HepG2 (cell line): ENCODE data around the gene OPTN. TPM values are rescaled to one million over a fixed set of nuclear protein-coding genes. Genes with fewer than 3 reads are reported as not detected.
A peak's percentile ranks its signal among the peaks of the same experiment; 100 is the strongest.

ENCODE experiments used
- ATAC-seq: fragments of 200-7000 bp; cut with Tn5 transposase; 3 replicates; pipeline ENCODE4 v1.9.1; 2020; ENCODE audit warnings: mild to moderate bottlenecking, moderate library complexity
- BruUV-seq: library from RNA; stranded (reverse); fragments of 400-500 nt; replicated peaks from 2 replicates; lab custom pipeline; 2021; lab: Mats Ljungman, UMichigan
- CTCF ChIA-PET: fragments of 300-600 bp; formaldehyde crosslinking; extraction: SDS; loops from one replicate; lab custom pipeline; 2021; ENCODE audit warnings: low total read pairs, inconsistent platforms, low intra/inter-chr PET ratio; lab: Yijun Ruan, JAX
- POLR2A ChIA-PET: fragments of 350-600 bp; sonication (Branson Sonifier 250); formaldehyde crosslinking; loops from one replicate; lab custom pipeline; 2020; ENCODE audit warnings: antibody characterized with exemption, inconsistent platforms; lab: Yijun Ruan, JAX
- DNase-seq: peaks from one replicate; pipeline ENCODE4 v3.0.0-alpha.2; 2015; ENCODE audit warnings: low spot score
- FAIRE-seq: peaks from 3 replicates; lab custom pipeline; 2011; peaks lifted over from hg19 to GRCh38; lab: Jason Lieb, UNC
- H2AFZ ChIP-seq: one replicate; pipeline ENCODE4 v1.6.1; 2011; ENCODE audit warnings: low read length, inconsistent platforms
- H3K27ac ChIP-seq: fragments of 300-600 bp; 3 replicates; pipeline ENCODE4 v1.8.0; 2011; ENCODE audit warnings: mixed run types, mild to moderate bottlenecking, mixed read lengths, low read length, inconsistent platforms; ENCODE audit not compliant: insufficient read depth; ENCODE audit errors: extremely low read length
- H3K27me3 ChIP-seq, 2 experiments: fragments of 200-600 bp in 1 of 2; 2 replicates in 1 of 2; 3 replicates in 1 of 2; pipeline versions ENCODE4 v1.6.0 to v1.8.0; 2011; ENCODE audit warnings: low read length in 2 of 2, mild to moderate bottlenecking in 2 of 2, moderate library complexity in 2 of 2, inconsistent platforms in 1 of 2; ENCODE audit not compliant: insufficient read depth in 2 of 2, control insufficient read depth in 1 of 2
- H3K36me3 ChIP-seq, 2 experiments: fragments of 200-600 bp in 1 of 2; replicated peaks in 1 of 2; 2 replicates in 1 of 2; 3 replicates in 1 of 2; pipeline versions ENCODE4 v1.5.1 to v1.8.0; 2011; ENCODE audit warnings: low read length in 2 of 2, inconsistent platforms in 1 of 2; ENCODE audit not compliant: insufficient read depth in 2 of 2, control insufficient read depth in 1 of 2
- H3K4me1 ChIP-seq: 2 replicates; pipeline ENCODE4 v1.5.1; 2012; ENCODE audit warnings: low read length, inconsistent platforms; ENCODE audit not compliant: insufficient read depth
- H3K4me2 ChIP-seq: 2 replicates; pipeline ENCODE4 v1.6.0; 2011; ENCODE audit warnings: low read depth, low read length, inconsistent platforms
- H3K4me3 ChIP-seq, 3 experiments: fragments of 200-600 bp in 1 of 3; sonication (generic), shearing (Covaris generic) in 1 of 3; replicated peaks in 1 of 3; 2 replicates each; pipeline ENCODE4 v1.5.1; 2011 to 2016; ENCODE audit warnings: low read length in 3 of 3, inconsistent platforms in 2 of 3, low read depth in 2 of 3, mild to moderate bottlenecking in 2 of 3, control low read depth in 1 of 3, mixed read lengths in 1 of 3; ENCODE audit not compliant: insufficient read depth in 1 of 3
- H3K79me2 ChIP-seq: one replicate; pipeline ENCODE4 v1.6.1; 2011; ENCODE audit warnings: low read length, inconsistent platforms; ENCODE audit not compliant: insufficient read depth
- H3K9ac ChIP-seq: 2 replicates; pipeline ENCODE4 v1.6.0; 2011; ENCODE audit warnings: mild to moderate bottlenecking, low read depth, low read length, inconsistent platforms; ENCODE audit not compliant: insufficient read depth
- H3K9me3 ChIP-seq: 2 replicates; pipeline ENCODE4 v1.5.1; 2012; ENCODE audit warnings: mild to moderate bottlenecking, low read length
- H4K20me1 ChIP-seq: 2 replicates; pipeline ENCODE4 v1.6.0; 2011; ENCODE audit warnings: inconsistent platforms, mild to moderate bottlenecking, low read length, moderate library complexity; ENCODE audit not compliant: insufficient read depth
- ARID2 ChIP-seq: sonication (generic); formaldehyde crosslinking; IDR thresholded peaks from 2 replicates; pipeline ENCODE4 v1.8.1; 2022; ENCODE audit warnings: mild to moderate bottlenecking, missing genetic modification reagents, borderline replicate concordance
- ARID5B ChIP-seq: IDR thresholded peaks from 2 replicates; pipeline ENCODE4 v1.4.0; 2020; ENCODE audit warnings: mild to moderate bottlenecking, missing genetic modification reagents
- GZF1 ChIP-seq: sonication (generic); formaldehyde crosslinking; IDR thresholded peaks from 2 replicates; pipeline ENCODE4 v1.5.1; 2020; ENCODE audit warnings: mild to moderate bottlenecking, missing genetic modification reagents
- HBP1 ChIP-seq: IDR thresholded peaks from 2 replicates; pipeline ENCODE4 v1.6.1; 2016; ENCODE audit warnings: low read depth, control low read depth
- HMGXB4 ChIP-seq, 2 experiments: sonication (generic) in 1 of 2; formaldehyde crosslinking in 1 of 2; IDR thresholded peaks; 2 replicates each; pipeline versions ENCODE4 v1.4.0 to v1.6.1; 2018 to 2020; ENCODE audit warnings: missing genetic modification reagents in 2 of 2, borderline replicate concordance in 1 of 2, low read depth in 1 of 2, mild to moderate bottlenecking in 1 of 2, missing biosample characterization in 1 of 2
- SNAPC2 ChIP-seq: sonication (generic); formaldehyde crosslinking; IDR thresholded peaks from 2 replicates; pipeline ENCODE4 v1.8.1; 2022; ENCODE audit warnings: mild to moderate bottlenecking, missing genetic modification reagents
- UBTF ChIP-seq: sonication (generic); formaldehyde crosslinking; IDR thresholded peaks from 2 replicates; pipeline ENCODE4 v1.4.0; 2020; ENCODE audit warnings: mild to moderate bottlenecking, missing genetic modification reagents
- ZNF776 ChIP-seq: sonication (generic); formaldehyde crosslinking; IDR thresholded peaks from 2 replicates; pipeline ENCODE4 v1.4.0; 2020; ENCODE audit warnings: mild to moderate bottlenecking, missing genetic modification reagents
- ZNF883 ChIP-seq: sonication (generic); formaldehyde crosslinking; IDR thresholded peaks from 2 replicates; pipeline ENCODE4 v1.5.1; 2020; ENCODE audit warnings: mild to moderate bottlenecking, missing genetic modification reagents; ENCODE audit errors: not compliant biosample characterization
- WGBS: methylation state at CpG from one replicate; pipeline ENCODE4 v1.1.6; 2017; ENCODE audit warnings: low lambda C conversion rate; 5-methylcytosine and 5-hydroxymethylcytosine counted together
- in situ Hi-C: cut with HindIII; loops from 2 replicates; pipeline ENCODE4 v1.10.0; 2017; ENCODE audit warnings: low pct_unique_long_range_greater_than_20kb; ENCODE audit not compliant: extremely low pct_ligation_motif_present
- intact Hi-C: fragments of 100-400 bp; cut with micrococcal nuclease; formaldehyde crosslinking; loops from one replicate; pipeline ENCODE4 v1.10.0; 2022; ENCODE audit not compliant: unreplicated experiment
- polyA plus RNA-seq, 8 experiments: library from polyadenylated mRNA; depleted of rRNA in 3 of 8; stranded (reverse) in 7 of 8; unstranded in 1 of 8; fragments of >200 nt; fragmentation: Illumina TruSeq in 4 of 8; extraction: Trizol in 4 of 8; gene quantifications; 2 replicates each; pipeline versions ENCODE4 v1.2.1 to v1.2.3, GENCODE V29; 2011 to 2016; ENCODE audit warnings: low read depth in 4 of 8, missing spikeins in 1 of 8, mixed read lengths in 1 of 8; ENCODE audit not compliant: insufficient read depth in 1 of 8
- total RNA-seq, 5 experiments: library from RNA; depleted of rRNA; stranded (reverse); fragments of >200 nt; fragmentation: Illumina TruSeq; extraction: Trizol; gene quantifications; 2 replicates each; pipeline ENCODE4 v1.2.3, GENCODE V29; 2016; ENCODE audit warnings: low read depth in 1 of 5

The OPTN gene
- total and polyA plus RNA-seq, 2 of the 13 experiments (the other 11 are each of a cell fraction or from before 2014, with no cell fraction given), result 13.4 to 46.6 TPM

- 0 out of 2 replicates have a peak, but pooled peaks have one; percentile 3 for TF ChIP-seq ARID5B
Measured at GRCh38 chr10:13099144-13099665, 758 bp upstream of the OPTN start (continued).

GRCh38 chr10:13100349-13101294 lies 659 bp downstream of the OPTN start:
- Histone ChIP-seq H3K4me2 (peak overlapping the region; percentile 99), H3K27me3 (no peaks in the 10 kb centered on the region; a peak in 2 of 5 replicates), H3K9me3 (no peaks in the 10 kb centered on the region), H3K4me1 (peaks cover 36% of the 10 kb centered on the region), H4K20me1 (no peaks in the 10 kb centered on the region), H3K27ac (peak overlapping the region; percentile 58), H2AFZ (peak overlapping the region; percentile 70), H3K36me3 (no peaks in the 10 kb centered on the region), H3K9ac (peak overlapping the region; percentile 73), H3K4me3 (peak overlapping the region; percentile 81 to 86 (median 84)), H3K79me2 (peaks cover 12% of the 10 kb centered on the region)
- ChIA-PET POLR2A (no interaction called here), CTCF (interaction anchor here (2.3 kb wide), 1 partner anchor 61 kb away, joined by 10 read pairs; the partner anchor contains the start of gene MCM10)
- ATAC-seq, result peak; percentile 39
- DNase-seq, result peak; percentile 15
- in situ Hi-C loops, result no loop called here
- 5% methylated on average over 12 of the region's 35 CpGs for WGBS
- intact Hi-C loops, result loop anchor here (5.0 to 10.0 kb wide), 2 partner anchors 62 to 174 kb away; partner anchors contain the start of gene MCM10
- TSS peak; percentile 60 for BruUV-seq
- FAIRE-seq, result no peak
- TF ChIP-seq ARID2 (CRISPR knock-in tag) (no peak), ZNF883 (CRISPR knock-in tag) (no peak), ZNF776 (CRISPR knock-in tag) (no peak), UBTF (CRISPR knock-in tag) (peak; percentile 8; the same call in 1 of the 2 replicates), SNAPC2 (CRISPR knock-in tag) (0 out of 2 replicates have a peak, but pooled peaks have one; percentile 27), HMGXB4 (CRISPR knock-in tag; IDR thresholded peaks at IDR 0.05; ENCODE audit: borderline replicate concordance in 1 of 2, low read depth in 1 of 2) (peak in 1 of 2 experiments; percentile 12; a peak in 1 of 4 replicates), GZF1 (CRISPR knock-in tag) (no peak), HBP1 (CRISPR knock-in tag) (0 out of 2 replicates have a peak, but pooled peaks have one; percentile 10)
